ENCODE results near the gene NCKAP5. TPM values are rescaled to one million over a fixed set of nuclear protein-coding genes. Genes with fewer than 3 reads are reported as not detected.

Gene NCKAP5
- total and polyA plus RNA-seq, 9 of the 15 experiments (the other 6 are each of a cell fraction or from before 2014, with no cell fraction given) = not detected

- Histone ChIP-seq H3K36me3 (ENCODE audit: control insufficient read depth, insufficient read depth, low read length) (no peaks in the 10 kb centered on the region), H3K4me3 (no peak overlapping the region), H3K4me1 (replicated peaks in 1 of 2; ENCODE audit: control insufficient read depth in 2 of 2, insufficient read depth in 2 of 2, low read length in 2 of 2) (no peaks in the 10 kb centered on the region), H2AFZ (ENCODE audit: low read depth, low read length) (no peak overlapping the region), H3K79me2 (ENCODE audit: control insufficient read depth, insufficient read depth, low read length) (no peaks in the 10 kb centered on the region), H3K27me3 (ENCODE audit: control insufficient read depth in 2 of 2, insufficient read depth in 2 of 2, low read length in 2 of 2) (no peaks in the 10 kb centered on the region), H4K20me1 (replicated peaks; ENCODE audit: control insufficient read depth, insufficient read depth, low read length) (no peaks in the 10 kb centered on the region), H3K4me2 (ENCODE audit: insufficient read depth, low read length) (no peak overlapping the region), H3K27ac (ENCODE audit: extremely low read depth, low read depth, low read length) (no peak overlapping the region), H3K9ac (ENCODE audit: insufficient read depth in 1 of 2, low read depth in 2 of 2, low read length in 2 of 2) (no peak overlapping the region), H3K9me3 (replicated peaks; ENCODE audit: control insufficient read depth, insufficient read depth, low read depth, low read length) (no peaks in the 10 kb centered on the region), H3K9me1 (ENCODE audit: control insufficient read depth, insufficient read depth, low read length) (no peaks in the 10 kb centered on the region)
- intact Hi-C loops (cut with micrococcal nuclease) (no loop called here), in situ Hi-C loops (cut with MboI) (loop anchor here (10.0 kb wide), 1 partner anchor 990 kb away; no protein-coding TSS in a partner anchor)
- ATAC-seq (no peak), DNase-seq (ENCODE audit: extremely low read depth in 1 of 4, low spot score in 3 of 4) (no peak), FAIRE-seq (no peak)
- WGBS (ENCODE audit: insufficient coverage, low coverage, missing lambda C conversion rate) = 0% methylated on average over 4 of the region's 4 CpGs
- ChIA-PET CTCF (ENCODE audit: low intra/inter-chr PET ratio) (no interaction called here), POLR2A (no interaction called here)
- no TSS peak for BruUV-seq (replicated peaks)
- no peak for TF ChIP-seq RCOR1 (IDR thresholded peaks at IDR 0.05; ENCODE audit: borderline replicate concordance in 1 of 2, low read depth in 2 of 2, low read length in 2 of 2)
- TF ChIP-seq SMARCE1 (IDR thresholded peaks at IDR 0.05) = no peak
- TF ChIP-seq, protein P1, sequence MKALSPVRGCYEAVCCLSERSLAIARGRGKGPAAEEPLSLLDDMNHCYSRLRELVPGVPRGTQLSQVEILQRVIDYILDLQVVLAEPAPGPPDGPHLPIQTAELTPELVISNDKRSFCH (CRISPR knock-in tag; IDR thresholded peaks at IDR 0.05) = no peak
- TF ChIP-seq, protein P1 (tag; IDR thresholded peaks at IDR 0.05) = no peak
- no peak for TF ChIP-seq KAT2B (IDR thresholded peaks at IDR 0.05; ENCODE audit: low read depth, low read length)
- TF ChIP-seq, protein P2, sequence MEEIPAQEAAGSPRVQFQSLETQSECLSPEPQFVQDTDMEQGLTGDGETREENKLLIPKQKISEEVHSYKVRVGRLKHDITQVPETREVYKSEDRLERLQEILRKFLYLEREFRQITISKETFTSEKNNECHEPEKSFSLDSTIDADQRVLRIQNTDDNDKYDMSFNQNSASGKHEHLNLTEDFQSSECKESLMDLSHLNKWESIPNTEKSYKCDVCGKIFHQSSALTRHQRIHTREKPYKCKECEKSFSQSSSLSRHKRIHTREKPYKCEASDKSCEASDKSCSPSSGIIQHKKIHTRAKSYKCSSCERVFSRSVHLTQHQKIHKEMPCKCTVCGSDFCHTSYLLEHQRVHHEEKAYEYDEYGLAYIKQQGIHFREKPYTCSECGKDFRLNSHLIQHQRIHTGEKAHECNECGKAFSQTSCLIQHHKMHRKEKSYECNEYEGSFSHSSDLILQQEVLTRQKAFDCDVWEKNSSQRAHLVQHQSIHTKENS (CRISPR knock-in tag; IDR thresholded peaks at IDR 0.05) = no peak
- no peak for TF ChIP-seq TAL1 (IDR thresholded peaks at IDR 0.05)
Observed at GRCh38 chr2:133504566-133505505, 63.4 kb downstream of the NCKAP5 start.

All from K562 (cell line).